GM12878 (cell line): ENCODE data around the gene NUDT17. TPM values are rescaled to one million over a fixed set of nuclear protein-coding genes. Genes with fewer than 3 reads are reported as not detected.

Experiments
- ATAC-seq: fragments of 200-7000 bp; cut with Tn5 transposase; 3 replicates; pipeline ENCODE4 v1.9.1; 2020; ENCODE audit warnings: mild to moderate bottlenecking, moderate library complexity
- BruUV-seq: library from RNA; stranded (reverse); fragments of 400-500 nt; replicated peaks from 2 replicates; lab custom pipeline; 2021; lab: Mats Ljungman, UMichigan
- CTCF ChIA-PET: fragments of 300-600 bp; sonication (Branson Sonifier 250); formaldehyde crosslinking; extraction: SDS; loops from one replicate; lab custom pipeline; 2021; ENCODE audit warnings: inconsistent platforms; lab: Yijun Ruan, JAX
- POLR2A ChIA-PET: fragments of 350-600 bp; formaldehyde crosslinking; extraction: SDS; loops from one replicate; lab custom pipeline; 2021; ENCODE audit warnings: inconsistent platforms; lab: Charles Lee
- RAD21 ChIA-PET: fragments of 300-600 bp; sonication (Branson Sonifier 250); formaldehyde crosslinking; loops from one replicate; lab custom pipeline; 2023; ENCODE audit warnings: antibody characterized with exemption; ENCODE audit not compliant: unreplicated experiment; lab: Charles Lee
- SMC1A ChIA-PET: fragments of 300-600 bp; sonication (Branson Sonifier 250); formaldehyde crosslinking; loops from one replicate; lab custom pipeline; 2023; ENCODE audit not compliant: unreplicated experiment, uncharacterized antibody; lab: Charles Lee
- DNase-seq: peaks from one replicate; pipeline ENCODE4 v3.0.0-alpha.2; 2011; ENCODE audit warnings: low read depth, low spot score
- FAIRE-seq: peaks from 3 replicates; lab custom pipeline; 2011; peaks lifted over from hg19 to GRCh38; lab: Jason Lieb, UNC
- H2AFZ ChIP-seq: 2 replicates; pipeline ENCODE4 v1.6.0; 2011; ENCODE audit warnings: low read depth, low read length, control low read depth; ENCODE audit not compliant: control insufficient read depth
- H3K27ac ChIP-seq: 2 replicates; pipeline ENCODE4 v1.5.1; 2011; ENCODE audit warnings: control low read depth; ENCODE audit not compliant: control insufficient read depth, insufficient read depth
- H3K27me3 ChIP-seq, 2 experiments: replicated peaks in 1 of 2; 2 replicates each; pipeline versions ENCODE4 v1.6.0 to v1.6.1; 2011; ENCODE audit warnings: low read length in 1 of 2; ENCODE audit not compliant: control insufficient read depth in 2 of 2, insufficient read depth in 2 of 2
- H3K36me3 ChIP-seq, 2 experiments: 2 replicates each; pipeline ENCODE4 v1.5.1; 2011; ENCODE audit warnings: low read length in 1 of 2; ENCODE audit not compliant: control insufficient read depth in 2 of 2, insufficient read depth in 2 of 2
- H3K4me1 ChIP-seq: 2 replicates; pipeline ENCODE4 v1.6.1; 2011; ENCODE audit warnings: mild to moderate bottlenecking, low read length, moderate library complexity, mixed read lengths; ENCODE audit not compliant: control insufficient read depth, insufficient read depth
- H3K4me2 ChIP-seq: 2 replicates; pipeline ENCODE4 v1.6.0; 2011; ENCODE audit warnings: control low read depth; ENCODE audit not compliant: control insufficient read depth, insufficient read depth
- H3K4me3 ChIP-seq: fragments of 200-600 bp; sonication (generic); 2 replicates; pipeline ENCODE4 v1.5.1; 2016
- H3K79me2 ChIP-seq: 2 replicates; pipeline ENCODE4 v1.6.0; 2011; ENCODE audit warnings: low read length; ENCODE audit not compliant: control insufficient read depth, insufficient read depth
- H3K9ac ChIP-seq: 2 replicates; pipeline ENCODE4 v1.8.0; 2011; ENCODE audit warnings: low read length, control low read depth, mixed read lengths; ENCODE audit not compliant: control insufficient read depth, insufficient read depth
- H3K9me3 ChIP-seq: replicated peaks from 3 replicates; pipeline ENCODE4 v1.5.1; 2011; ENCODE audit warnings: mild to moderate bottlenecking, low read length; ENCODE audit not compliant: control insufficient read depth, insufficient read depth
- H4K20me1 ChIP-seq: 2 replicates; pipeline ENCODE4 v1.6.0; 2011; ENCODE audit not compliant: control insufficient read depth, insufficient read depth
- GATAD2B ChIP-seq: fragments of 450-650 bp; conservative IDR thresholded peaks from 2 replicates; pipeline ENCODE4 v1.6.1; 2017; ENCODE audit warnings: low read depth, mild to moderate bottlenecking, moderate library complexity
- HSF1 ChIP-seq: fragments of 150-350 bp; IDR thresholded peaks from 2 replicates; pipeline ENCODE4 v1.6.1; 2014; ENCODE audit warnings: mild to moderate bottlenecking, low read depth, low read length
- NKRF ChIP-seq: fragments of 450-650 bp; conservative IDR thresholded peaks from 2 replicates; pipeline ENCODE4 v1.6.1; 2017; ENCODE audit warnings: mild to moderate bottlenecking, moderate library complexity
- SUPT20H ChIP-seq: IDR thresholded peaks from 2 replicates; pipeline ENCODE4 v1.6.1; 2011; ENCODE audit warnings: low read depth, mild to moderate bottlenecking, low read length, moderate library complexity, borderline replicate concordance; ENCODE audit not compliant: control insufficient read depth
- TARDBP ChIP-seq: IDR thresholded peaks from 2 replicates; pipeline ENCODE4 v1.6.1; 2016; ENCODE audit warnings: borderline replicate concordance
- WRNIP1 ChIP-seq: IDR thresholded peaks from 2 replicates; pipeline ENCODE4 v1.6.1; 2011; ENCODE audit warnings: low read depth, low read length, improper control_type of control experiment, borderline replicate concordance
- ZBTB4 ChIP-seq: fragments of 450-650 bp; formaldehyde crosslinking; IDR thresholded peaks from 2 replicates; pipeline ENCODE4 v1.4.0; 2022; ENCODE audit warnings: mild to moderate bottlenecking, moderate library complexity
- ZNF592 ChIP-seq: fragments of 450-650 bp; IDR thresholded peaks from 2 replicates; pipeline ENCODE4 v1.6.1; 2017; ENCODE audit warnings: mild to moderate bottlenecking, moderate library complexity
- WGBS: methylation state at CpG from one replicate; pipeline ENCODE4 v1.1.6; 2016; ENCODE audit warnings: low lambda C conversion rate; ENCODE audit not compliant: insufficient replicate concordance, insufficient coverage; ENCODE audit errors: missing lambda C conversion rate; 5-methylcytosine and 5-hydroxymethylcytosine counted together
- in situ Hi-C: fragments of 300-500 bp; cut with MboI; formaldehyde crosslinking; loops from 9 replicates; pipeline ENCODE4 v1.14.3; 2018; ENCODE audit warnings: mixed read lengths
- intact Hi-C: fragments of 100-400 bp; cut with micrococcal nuclease; formaldehyde crosslinking; loops from one replicate; pipeline ENCODE4 v1.14.2; 2022; ENCODE audit not compliant: unreplicated experiment
- polyA plus RNA-seq, 11 experiments: library from polyadenylated mRNA; depleted of rRNA in 4 of 11; unstranded in 6 of 11; stranded (reverse) in 5 of 11; fragments of >200 nt; fragmentation: Nextera tagmentation in 4 of 11; fragmentation: Illumina TruSeq in 1 of 11; extraction: Ambion mirVana in 4 of 11; extraction: Trizol in 1 of 11; gene quantifications; 1 replicate in 1 of 11; 2 replicates in 10 of 11; pipeline versions ENCODE4 v1.2.1 to v1.2.3, GENCODE V29; 2011 to 2016; ENCODE audit warnings: inconsistent platforms in 2 of 11, missing spikeins in 2 of 11, low read depth in 1 of 11
- total RNA-seq, 4 experiments: library from RNA; depleted of rRNA in 3 of 4; stranded (reverse); fragments of >200 nt in 3 of 4; fragmentation: Illumina TruSeq in 1 of 4; extraction: Trizol in 1 of 4; gene quantifications; 2 replicates each; pipeline versions ENCODE4 v1.2.1 to v1.2.3, GENCODE V29; 2013 to 2021

NUDT17 gene
- total and polyA plus RNA-seq, 10 of the 15 experiments (the other 5 are each of a cell fraction or from before 2014, with no cell fraction given), result 1.2 to 4.7 (median 4.0) TPM

- TF ChIP-seq HSF1 (no peak), ZBTB4 (CRISPR knock-in tag) (no peak)
Measured at GRCh38 chr1:145857170-145857569, 11.7 kb downstream of the NUDT17 start (continued).

GRCh38 chr1:145858238-145858900, 12.9 kb downstream of the NUDT17 start:
- in situ Hi-C loops, result loop anchor here (5.0 kb wide), 1 partner anchor 59 kb away; the partner anchor contains the start of gene PEX11B
- ChIA-PET RAD21 (interaction anchor here (0.6 to 4.7 kb wide), 15 partner anchors 12 to 183 kb away, joined by 3 to 69 read pairs (median 4); partner anchors contain the start of genes ANKRD34A, HJV, ITGA10 and LIX1L), SMC1A (interaction anchor here (0.6 to 4.7 kb wide), 13 partner anchors 12 to 135 kb away, joined by 3 to 54 read pairs (median 5); partner anchors contain the start of genes ANKRD34A, NUDT17, POLR3C and POLR3GL), CTCF (interaction anchor here (1.1 to 8.0 kb wide), 16 partner anchors 12 to 175 kb away, joined by 3 to 172 read pairs (median 6); partner anchors contain the start of genes ANKRD34A, ITGA10, NUDT17 and POLR3C), POLR2A (interaction anchor here (0.6 to 4.4 kb wide), 22 partner anchors 10 to 250 kb away, joined by 3 to 25 read pairs (median 6); partner anchors contain the start of genes ANKRD34A, ANKRD35, GPR89A and LIX1L)
- BruUV-seq, result no TSS peak
- ATAC-seq (peak; percentile 54), FAIRE-seq (no peak), DNase-seq (no peak)
- Histone ChIP-seq H3K27ac (peak overlapping the region; percentile 58), H2AFZ (peak overlapping the region; percentile 81), H3K4me1 (no peaks in the 10 kb centered on the region), H3K4me2 (peak overlapping the region; percentile 51; the same call in 1 of the 2 replicates), H3K79me2 (no peaks in the 10 kb centered on the region), H3K27me3 (no peaks in the 10 kb centered on the region), H3K9ac (peak overlapping the region; percentile 68; the same call in 1 of the 2 replicates), H4K20me1 (no peaks in the 10 kb centered on the region), H3K4me3 (peak overlapping the region; percentile 82), H3K36me3 (peaks cover 4 to 5% of the 10 kb centered on the region in 2 experiments; a peak in 3 of 4 replicates), H3K9me3 (no peaks in the 10 kb centered on the region)
- intact Hi-C loops, result no loop called here
- 4% methylated on average over 15 of the region's 35 CpGs for WGBS
- peak; percentile 35; the same call in 1 of the 2 replicates for TF ChIP-seq NKRF
- no peak for TF ChIP-seq SUPT20H
- no peak for TF ChIP-seq WRNIP1
- TF ChIP-seq GATAD2B, result no peak
- no peak for TF ChIP-seq ZNF592
- no peak for TF ChIP-seq TARDBP
